Measurements from ENCODE around the gene ZNF654. TPM values are rescaled to one million over a fixed set of nuclear protein-coding genes. Genes with fewer than 3 reads are reported as not detected.

Gene ZNF654
- total and polyA plus RNA-seq, 10 of the 15 experiments (the other 5 are each of a cell fraction or from before 2014, with no cell fraction given) = 2.7 to 14.2 (median 10.0) TPM

GRCh38 chr3:88058581-88059379 lies at the start of gene ZNF654, which contains the start of gene CGGBP1 (continued):
- TF ChIP-seq E2F4 (IDR thresholded peaks at IDR 0.05; ENCODE audit: low read depth, low read length) (no peak), TCF12 (IDR thresholded peaks at IDR 0.05; ENCODE audit: low read depth, low read length) (no peak), BCLAF1 (IDR thresholded peaks at IDR 0.05) (no peak), CEBPZ (IDR thresholded peaks at IDR 0.05; ENCODE audit: low read depth, low read length) (peak; percentile 96), RELB (IDR thresholded peaks at IDR 0.05; ENCODE audit: low read depth) (peak; percentile 24; the same call in 1 of the 2 replicates), NKRF (conservative IDR thresholded peaks at IDR 0.05) (peak; percentile 81; the same call in 1 of the 2 replicates), SUPT20H (IDR thresholded peaks at IDR 0.05; ENCODE audit: borderline replicate concordance, control insufficient read depth, low read depth, low read length) (no peak), STAT1 (conservative IDR thresholded peaks at IDR 0.05) (peak; percentile 94; the same call in 1 of the 2 replicates), HDAC2 (IDR thresholded peaks at IDR 0.05) (no peak), ZZZ3 (IDR thresholded peaks at IDR 0.05; ENCODE audit: control insufficient read depth, insufficient read length, low read depth) (no peak), SREBF1 (IDR thresholded peaks at IDR 0.05; ENCODE audit: low read length) (no peak), FOXK2 (IDR thresholded peaks at IDR 0.05) (no peak), E4F1 (IDR thresholded peaks at IDR 0.05; ENCODE audit: borderline replicate concordance, partially characterized antibody) (peak; percentile 93)
